HFF-Myc (cell line): ENCODE data around the gene NELL1.

ENCODE experiments used
- DNase-seq: peaks from one replicate; pipeline ENCODE4 v3.0.0-alpha.2; 2011; ENCODE audit warnings: low read depth; ENCODE audit errors: extremely low read depth
- H3K4me3 ChIP-seq: replicated peaks from 2 replicates; pipeline ENCODE4 v1.5.1; 2011; ENCODE audit warnings: low read depth, mild to moderate bottlenecking, control low read depth, low read length
- CTCF ChIP-seq: IDR thresholded peaks from 2 replicates; pipeline ENCODE4 v1.5.1; 2012; ENCODE audit warnings: mild to moderate bottlenecking, low read depth, low read length, control low read depth; ENCODE audit errors: missing control alignments

The NELL1 gene

GRCh38 chr11:21552911-21553310 is 883.5 kb downstream of the NELL1 start:
- no peak for TF ChIP-seq CTCF
- H3K4me3 ChIP-seq: no peak overlapping the region
- no peak for DNase-seq

GRCh38 chr11:21553795-21554194 is 884.4 kb downstream of the NELL1 start:
- TF ChIP-seq CTCF: no peak
- H3K4me3 ChIP-seq: no peak overlapping the region
- DNase-seq: no peak

GRCh38 chr11:21554284-21554683 is 884.9 kb downstream of the NELL1 start:
- TF ChIP-seq CTCF: no peak
- no peak overlapping the region for H3K4me3 ChIP-seq
- no peak for DNase-seq

GRCh38 chr11:21556926-21557325 is 887.5 kb downstream of the NELL1 start:
- DNase-seq: no peak

GRCh38 chr11:21560466-21560975 is 891.1 kb downstream of the NELL1 start:
- no peak for TF ChIP-seq CTCF

More at GRCh38 chr11:21556926-21557325, 887.5 kb downstream of the NELL1 start:
- H3K4me3 ChIP-seq: no peak overlapping the region
- TF ChIP-seq CTCF: no peak

GRCh38 chr11:21561581-21561980 is 892.2 kb downstream of the NELL1 start:
- no peak for DNase-seq
- no peak overlapping the region for H3K4me3 ChIP-seq
- no peak for TF ChIP-seq CTCF

More at GRCh38 chr11:21560466-21560975, 891.1 kb downstream of the NELL1 start:
- no peak overlapping the region for H3K4me3 ChIP-seq
- DNase-seq: no peak

GRCh38 chr11:21564095-21564494 is 894.7 kb downstream of the NELL1 start:
- no peak for TF ChIP-seq CTCF
- no peak for DNase-seq
- no peak overlapping the region for H3K4me3 ChIP-seq
